Astrocyte (in vitro differentiated cells and primary cell): Measurements from ENCODE around the gene TMEM63C.

Experiments
- CTCF ChIP-seq: IDR thresholded peaks from 2 replicates; pipeline ENCODE4 v1.5.1; 2011; ENCODE audit warnings: low read depth, mild to moderate bottlenecking, inconsistent platforms, low read length, moderate library complexity; ENCODE audit not compliant: insufficient read depth
- EZH2 ChIP-seq: IDR thresholded peaks from 2 replicates; pipeline ENCODE4 v1.6.1; 2012; ENCODE audit warnings: mild to moderate bottlenecking, low read length, inconsistent platforms; ENCODE audit not compliant: insufficient read depth

GRCh38 chr14:77180726-77181602, 634 bp upstream of the TMEM63C start:
- TF ChIP-seq EZH2 (no peak), CTCF (no peak)
